IPS-11a (cell line): ENCODE results near the gene RGS12.

Experiments
- H3K4me3 ChIP-seq: one replicate; pipeline ENCODE4 v1.5.1; 2013; ENCODE audit warnings: low read depth, low read length, control low read depth

Gene RGS12

DNA sequence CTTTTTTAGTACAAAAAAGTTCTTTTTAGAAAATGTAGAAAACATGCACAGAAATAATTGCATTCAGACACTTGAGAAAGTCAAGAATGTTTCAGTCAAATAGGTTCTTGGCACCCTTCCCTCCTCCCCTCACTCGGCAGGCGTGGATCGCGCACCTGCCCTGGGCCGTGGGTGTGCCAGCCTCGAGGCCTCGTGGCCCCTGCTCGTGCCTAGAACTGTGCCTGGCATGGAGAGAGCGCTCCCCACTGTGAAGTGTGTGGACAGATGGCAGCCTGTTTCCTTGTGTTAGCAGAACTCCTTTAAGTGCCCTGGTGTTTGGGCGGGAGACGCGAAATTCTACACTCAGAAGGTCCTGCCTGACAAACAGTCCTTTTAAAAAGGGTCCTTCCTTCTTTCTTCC is 14.7 kb downstream of the RGS12 start:
- no peak overlapping the region for H3K4me3 ChIP-seq

DNA sequence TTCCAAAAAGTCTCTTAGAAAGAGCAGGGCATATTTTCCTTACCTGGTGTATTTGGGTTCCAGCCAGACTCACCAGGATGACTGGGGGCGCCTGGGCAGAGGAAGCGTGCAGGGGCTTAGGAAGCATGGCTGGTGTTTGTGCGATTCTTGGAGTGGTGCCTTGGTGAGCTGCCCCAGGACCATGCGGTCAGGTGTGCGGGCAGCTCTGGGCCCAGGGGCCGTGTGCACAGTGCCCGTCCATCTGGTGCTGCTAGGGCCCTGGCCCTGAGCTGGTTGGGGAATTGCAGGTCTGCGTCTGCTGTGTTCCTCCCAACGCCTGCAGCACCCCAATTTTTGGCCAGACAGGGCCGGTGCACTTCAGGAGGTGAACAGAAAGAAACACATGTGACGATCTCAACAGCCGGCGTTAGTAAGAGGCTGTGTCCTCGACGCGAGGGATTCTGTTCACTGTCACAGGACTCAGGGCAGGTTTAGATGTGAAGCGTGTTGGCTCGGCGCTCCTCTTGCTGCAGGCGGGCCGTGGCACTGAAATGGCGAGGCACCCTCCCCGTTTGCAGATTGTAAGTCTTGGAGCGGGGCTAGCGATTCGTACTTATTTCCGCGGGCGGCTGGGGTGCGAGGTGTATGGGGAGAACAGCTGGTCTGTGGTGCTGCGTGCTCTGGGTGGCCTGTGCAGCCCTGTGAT is 15.2 kb downstream of the RGS12 start:
- no peak overlapping the region for H3K4me3 ChIP-seq

DNA sequence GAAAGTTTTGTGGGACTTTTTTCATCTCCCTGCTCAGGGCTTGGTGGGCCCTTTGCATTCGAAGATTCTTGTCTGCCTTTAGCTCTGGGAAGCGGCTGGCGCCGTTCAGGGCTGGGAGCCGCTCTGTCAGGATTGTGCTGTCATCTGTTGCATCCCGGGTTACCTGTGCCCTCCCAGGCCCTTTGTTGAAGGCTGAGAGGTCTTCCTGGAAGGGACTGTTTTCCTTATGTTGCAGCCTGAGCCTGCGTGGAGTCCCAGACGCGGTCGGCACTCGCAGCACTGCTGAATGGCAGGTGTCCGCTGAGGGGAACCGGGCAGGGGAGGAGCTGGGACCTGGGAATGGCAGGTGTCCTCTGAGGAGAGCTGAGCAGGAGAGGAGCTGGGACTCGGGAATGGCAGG is 15.9 kb downstream of the RGS12 start:
- no peak overlapping the region for H3K4me3 ChIP-seq

DNA sequence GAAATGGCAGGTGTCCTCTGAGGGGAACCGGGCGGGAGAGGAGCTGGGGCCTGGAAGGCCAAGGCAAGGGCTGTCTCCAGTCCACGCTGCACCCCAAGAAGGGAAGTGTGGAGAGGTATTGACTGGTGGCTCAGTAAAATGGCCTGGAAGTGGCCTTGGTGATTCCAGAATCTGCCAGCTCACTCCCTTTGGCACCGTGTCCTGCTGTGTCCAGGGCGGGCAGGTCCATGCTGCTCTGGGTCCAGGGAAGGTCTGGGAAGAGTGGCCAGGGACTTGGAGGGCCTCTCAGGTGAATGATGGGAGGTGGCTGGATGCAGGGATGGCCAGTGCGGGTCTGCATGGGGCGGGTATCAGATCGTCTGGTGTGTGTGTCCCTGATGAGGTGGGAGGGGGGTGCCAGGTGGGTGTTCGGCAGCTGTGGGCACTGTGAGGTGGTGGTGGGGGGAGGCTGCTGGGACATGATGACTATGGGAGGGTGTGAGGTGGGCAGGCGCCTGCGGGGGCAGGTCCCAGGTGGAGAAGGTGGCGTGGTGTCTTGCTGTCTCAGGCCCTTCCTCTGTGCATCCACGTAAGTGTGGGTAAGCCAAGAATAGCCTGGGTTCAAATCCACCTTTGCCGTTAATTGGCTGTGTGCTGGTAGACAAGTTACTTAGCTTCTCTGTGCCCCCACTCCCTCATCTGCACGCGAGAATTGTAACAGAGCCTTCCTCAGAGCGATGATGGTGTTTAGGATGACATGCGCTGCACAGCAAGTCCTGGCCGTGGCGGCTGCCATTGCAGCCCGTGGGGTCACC is 17.7 kb downstream of the RGS12 start:
- H3K4me3 ChIP-seq, result no peak overlapping the region

DNA sequence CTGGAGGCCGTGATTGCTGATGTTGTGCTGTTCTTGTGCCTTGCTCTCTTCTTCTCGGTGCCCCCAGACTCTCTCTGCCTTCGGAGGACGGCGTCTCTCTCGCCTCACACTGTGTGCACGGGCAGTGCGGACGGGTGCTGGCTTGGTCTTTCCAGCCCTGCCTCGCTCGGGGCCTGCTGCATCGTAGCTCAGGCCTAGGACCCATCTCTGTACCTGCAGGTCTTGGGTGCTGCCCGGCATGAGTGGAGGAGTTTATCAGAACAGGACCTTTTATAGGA is 18.2 kb downstream of the RGS12 start:
- no peak overlapping the region for H3K4me3 ChIP-seq

DNA sequence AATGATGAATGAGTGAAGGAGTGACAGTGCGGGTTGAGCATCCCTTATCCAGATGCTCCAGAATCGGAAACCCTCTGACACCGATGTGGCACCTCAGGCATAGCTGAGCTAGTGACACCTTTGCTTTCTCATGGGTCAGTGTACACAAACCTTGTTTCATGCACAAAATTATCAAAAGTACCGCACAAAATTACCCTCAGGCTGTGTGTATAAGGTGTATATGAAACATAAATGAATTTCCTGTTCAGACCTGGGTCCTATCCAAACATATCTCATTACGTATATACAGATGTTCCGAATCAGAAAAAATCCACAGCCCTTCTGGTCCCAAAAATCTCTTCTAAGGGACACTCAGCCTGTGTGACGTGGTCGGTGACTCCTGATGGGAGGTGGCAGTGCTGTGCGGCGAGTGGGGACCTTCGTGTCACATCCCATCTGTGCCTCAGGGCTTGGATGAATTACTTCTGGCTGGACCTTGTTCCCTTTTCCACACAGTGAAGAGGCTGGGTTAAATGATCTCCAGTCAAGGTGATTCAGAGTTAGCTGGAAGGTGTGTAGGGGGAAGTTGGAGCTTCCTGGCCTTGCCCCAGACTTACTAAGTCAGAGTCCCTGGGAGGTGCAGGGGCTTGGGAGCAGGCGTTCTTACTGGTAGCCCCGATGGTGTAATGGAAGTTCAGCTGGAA is 18.8 kb downstream of the RGS12 start:
- H3K4me3 ChIP-seq, result no peak overlapping the region

DNA sequence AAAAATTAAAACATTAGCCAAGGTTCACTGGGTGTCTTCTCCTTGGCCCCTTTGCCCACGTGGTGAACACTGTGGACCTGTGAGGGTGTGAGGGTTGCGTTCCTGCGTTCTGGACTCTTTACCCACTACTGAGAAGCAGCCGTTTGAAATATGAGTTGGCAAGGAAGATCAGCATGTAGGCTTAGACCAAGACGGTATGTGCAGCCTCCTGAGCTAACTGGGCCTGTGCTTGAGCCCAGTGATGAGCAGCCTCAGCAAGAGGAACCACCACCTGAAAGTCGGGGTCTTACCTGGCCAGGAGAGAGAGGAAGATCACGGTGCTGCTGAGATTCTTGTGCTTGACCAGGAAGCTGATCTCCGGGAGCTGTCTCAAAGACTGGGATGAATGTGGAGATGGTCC is 19.5 kb downstream of the RGS12 start:
- H3K4me3 ChIP-seq, result no peak overlapping the region

DNA sequence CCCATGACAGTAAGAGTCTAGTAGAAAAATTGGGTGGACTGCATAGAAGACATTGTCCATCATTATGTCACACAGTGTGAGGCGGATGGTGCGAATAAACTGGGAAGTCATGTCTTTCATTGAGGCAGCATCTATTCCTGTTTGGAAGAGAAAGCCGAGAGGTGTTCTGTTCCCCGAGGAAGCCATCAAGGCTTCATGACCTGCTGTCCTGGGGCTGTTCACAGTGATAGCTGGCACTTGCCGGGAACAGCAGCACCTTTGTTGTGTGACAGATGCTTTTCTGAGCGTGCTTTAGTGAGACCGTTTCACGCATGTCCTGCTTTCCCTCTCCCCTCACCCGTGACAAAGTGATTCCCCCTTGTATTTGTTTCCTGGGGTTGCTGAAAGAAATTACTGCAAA is 20.3 kb downstream of the RGS12 start:
- H3K4me3 ChIP-seq, result no peak overlapping the region

DNA sequence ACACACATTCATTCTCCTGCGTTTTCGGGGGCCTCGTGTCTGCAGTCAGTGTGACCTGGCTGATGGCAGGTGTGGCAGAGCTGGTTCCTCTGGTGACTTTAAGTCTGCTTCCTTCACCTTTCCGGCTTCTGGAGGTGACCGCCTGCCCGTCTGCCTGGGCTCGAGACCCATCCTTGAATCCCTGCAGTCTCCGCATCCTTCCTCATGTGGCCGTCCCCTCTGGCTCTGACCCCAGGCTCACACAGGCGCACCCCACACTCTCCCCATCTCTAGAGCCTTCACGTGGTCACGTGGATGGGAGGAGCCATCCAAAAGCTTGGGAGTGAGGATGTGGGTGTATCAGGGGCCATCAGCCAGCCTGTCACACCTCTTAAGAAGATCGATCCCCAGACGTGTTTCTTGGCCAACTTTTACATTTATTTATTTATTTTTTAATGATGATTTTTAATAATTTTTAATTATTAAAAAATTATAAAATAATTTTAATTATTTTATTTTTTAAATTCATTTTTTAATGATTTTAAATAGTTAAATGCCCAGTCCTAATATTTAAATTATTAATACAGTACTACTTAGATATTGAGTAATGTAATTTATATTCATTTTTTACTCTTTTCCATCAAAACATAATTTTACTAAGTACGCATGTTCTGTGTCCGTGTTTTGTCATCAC is 20.9 kb downstream of the RGS12 start:
- H3K4me3 ChIP-seq, result no peak overlapping the region

DNA sequence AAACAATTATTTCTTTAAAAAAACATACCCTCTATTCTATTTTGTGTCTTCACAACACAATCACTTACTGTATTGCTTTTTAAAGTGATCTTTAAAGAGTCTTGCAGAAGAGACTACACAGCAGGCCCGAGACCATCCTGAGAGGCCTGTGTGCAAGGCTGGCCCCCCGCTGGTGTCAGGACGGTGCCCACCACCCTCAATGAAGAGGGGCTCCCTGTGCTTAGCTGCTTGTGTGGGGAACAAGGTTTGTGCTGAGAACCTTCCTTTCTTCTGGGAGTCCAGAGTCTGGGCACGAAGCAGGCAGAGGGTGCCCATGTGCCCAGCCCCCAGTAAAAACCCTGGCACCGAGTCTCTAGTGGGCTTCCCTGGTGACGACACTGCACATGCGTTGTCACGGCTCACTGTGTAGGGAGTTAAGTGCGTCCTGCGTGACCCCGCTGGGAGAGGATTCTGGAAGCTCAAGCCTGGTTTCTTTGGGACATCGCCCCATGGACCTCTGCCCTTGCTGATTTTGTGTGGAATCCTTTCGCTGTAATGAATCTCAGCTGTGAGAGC is 22.0 kb downstream of the RGS12 start:
- H3K4me3 ChIP-seq, result no peak overlapping the region

DNA sequence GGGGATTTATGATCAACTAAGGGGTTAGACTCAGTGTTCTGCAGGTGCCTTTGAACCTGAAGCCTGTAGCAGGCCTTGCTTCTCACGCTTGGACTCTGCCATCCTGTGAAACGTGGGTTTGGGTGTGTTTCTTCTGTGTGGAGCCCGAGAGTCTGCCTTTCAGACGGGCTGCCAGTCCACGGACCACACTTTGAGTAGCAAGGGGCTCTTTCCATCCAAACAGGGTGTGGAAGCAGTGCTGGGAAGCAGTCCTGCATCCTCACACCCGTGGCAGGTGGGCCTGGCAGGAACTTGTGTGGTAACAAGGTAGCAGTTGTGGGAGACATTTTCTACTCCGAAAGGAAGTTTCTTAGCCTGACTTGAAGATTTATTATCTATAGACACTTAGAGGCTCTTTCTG is 22.7 kb downstream of the RGS12 start:
- H3K4me3 ChIP-seq, result no peak overlapping the region

DNA sequence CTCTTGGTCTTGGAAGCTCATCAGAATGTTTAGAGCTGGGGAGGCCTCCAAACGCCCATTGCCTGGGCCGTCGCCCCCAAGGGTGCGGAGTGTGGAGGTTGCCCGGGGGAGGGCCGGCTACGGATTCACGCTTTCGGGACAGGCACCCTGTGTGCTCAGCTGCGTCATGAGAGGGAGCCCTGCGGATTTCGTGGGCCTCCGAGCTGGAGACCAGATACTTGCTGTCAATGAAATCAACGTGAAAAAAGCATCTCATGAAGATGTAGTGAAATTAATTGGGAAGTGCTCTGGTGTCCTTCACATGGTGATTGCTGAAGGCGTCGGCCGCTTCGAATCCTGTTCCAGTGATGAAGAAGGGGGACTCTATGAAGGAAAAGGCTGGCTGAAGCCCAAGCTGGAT is 23.3 kb downstream of the RGS12 start:
- H3K4me3 ChIP-seq, result no peak overlapping the region

DNA sequence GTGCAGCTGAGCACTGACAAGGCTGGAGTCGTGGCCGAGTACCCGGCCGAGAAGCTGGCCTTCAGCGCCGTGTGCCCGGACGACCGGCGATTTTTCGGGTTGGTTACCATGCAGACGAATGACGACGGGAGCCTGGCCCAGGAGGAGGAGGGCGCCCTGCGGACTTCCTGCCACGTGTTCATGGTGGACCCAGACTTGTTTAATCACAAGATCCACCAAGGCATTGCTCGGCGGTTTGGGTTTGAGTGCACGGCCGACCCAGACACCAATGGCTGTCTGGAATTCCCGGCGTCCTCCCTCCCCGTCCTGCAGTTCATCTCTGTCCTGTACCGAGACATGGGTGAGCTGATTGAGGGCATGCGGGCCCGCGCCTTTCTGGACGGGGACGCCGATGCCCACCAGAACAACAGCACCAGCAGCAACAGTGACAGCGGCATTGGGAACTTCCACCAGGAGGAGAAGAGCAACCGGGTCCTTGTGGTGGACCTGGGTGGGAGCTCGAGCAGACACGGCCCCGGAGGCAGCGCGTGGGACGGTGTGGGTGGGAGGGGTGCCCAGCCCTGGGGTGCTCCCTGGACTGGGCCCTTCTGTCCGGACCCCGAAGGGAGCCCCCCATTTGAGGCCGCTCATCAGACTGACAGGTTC is 24.3 kb downstream of the RGS12 start:
- no peak overlapping the region for H3K4me3 ChIP-seq

DNA sequence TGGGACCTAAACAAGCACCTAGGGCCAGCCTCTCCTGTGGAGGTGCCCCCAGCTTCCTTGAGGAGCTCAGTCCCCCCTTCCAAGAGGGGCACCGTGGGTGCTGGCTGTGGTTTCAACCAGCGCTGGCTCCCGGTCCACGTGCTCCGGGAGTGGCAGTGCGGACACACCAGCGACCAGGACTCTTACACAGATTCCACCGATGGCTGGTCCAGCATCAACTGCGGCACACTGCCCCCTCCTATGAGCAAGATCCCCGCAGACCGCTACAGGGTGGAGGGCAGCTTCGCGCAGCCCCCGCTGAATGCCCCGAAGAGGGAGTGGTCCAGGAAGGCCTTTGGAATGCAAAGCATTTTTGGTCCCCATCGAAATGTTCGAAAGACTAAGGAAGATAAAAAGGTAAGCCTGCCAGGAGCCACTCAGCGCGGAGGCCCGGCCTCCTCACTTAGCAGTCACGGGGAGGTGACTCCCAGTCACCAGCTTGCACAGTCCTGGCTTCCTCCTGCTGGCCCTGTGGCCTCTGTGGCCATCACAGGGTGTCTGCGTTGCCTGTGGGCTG is 24.9 kb downstream of the RGS12 start:
- no peak overlapping the region for H3K4me3 ChIP-seq

DNA sequence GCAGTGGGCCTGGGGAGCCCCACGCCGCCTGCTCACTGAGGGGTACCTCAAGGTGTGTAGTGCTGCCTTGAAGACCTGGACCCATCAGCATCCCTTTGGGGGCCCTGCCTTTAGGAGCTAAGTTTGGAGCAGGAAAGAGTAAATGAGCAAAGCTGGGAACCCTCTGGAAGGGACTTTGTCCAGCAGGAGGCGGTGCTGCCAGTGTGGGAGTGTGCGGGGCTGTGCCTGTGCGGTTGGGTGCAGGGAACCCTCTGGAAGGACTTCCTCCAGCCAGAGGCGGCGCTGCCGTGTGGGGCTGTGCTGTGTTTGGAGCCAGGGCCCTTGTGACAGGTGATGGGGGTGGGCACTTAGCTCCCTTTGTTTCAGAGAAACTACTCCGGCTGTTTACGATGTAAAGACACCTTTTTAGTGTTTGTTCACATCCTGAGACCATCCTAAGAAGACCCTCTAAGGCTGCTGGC is 25.8 kb downstream of the RGS12 start:
- no peak overlapping the region for H3K4me3 ChIP-seq

DNA sequence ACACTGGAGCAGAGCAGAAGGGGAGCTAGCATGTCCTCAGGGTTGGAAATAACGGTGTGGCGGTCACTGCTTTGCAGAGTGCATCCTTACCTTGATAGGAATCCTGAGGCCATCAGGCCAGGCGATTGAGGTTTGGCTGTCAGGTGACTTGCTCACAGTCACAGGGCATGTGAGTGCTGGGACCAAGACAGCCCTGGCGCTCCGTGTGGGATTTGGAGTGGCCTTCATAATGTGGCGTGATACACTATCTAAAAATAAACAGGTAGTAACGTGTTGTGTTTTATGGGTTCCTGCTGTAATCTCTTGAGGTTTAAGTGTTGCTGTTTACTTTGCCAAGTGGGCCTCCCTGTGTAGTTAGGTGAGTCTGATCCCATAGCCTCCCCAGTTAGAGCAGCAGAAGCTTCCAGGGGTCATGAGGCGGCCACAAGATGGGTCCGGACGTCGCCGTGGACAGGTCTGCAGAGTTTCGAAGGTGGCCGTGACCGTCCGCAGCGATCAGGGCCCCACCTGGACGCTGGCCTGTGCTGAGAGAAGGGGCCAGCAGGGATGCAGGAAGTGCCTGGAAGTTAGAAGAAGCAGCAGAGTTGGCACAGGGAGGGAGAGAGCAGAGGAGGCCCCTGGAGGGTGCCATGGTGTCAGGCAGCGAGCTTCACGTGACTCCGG is 27.7 kb downstream of the RGS12 start:
- no peak overlapping the region for H3K4me3 ChIP-seq

DNA sequence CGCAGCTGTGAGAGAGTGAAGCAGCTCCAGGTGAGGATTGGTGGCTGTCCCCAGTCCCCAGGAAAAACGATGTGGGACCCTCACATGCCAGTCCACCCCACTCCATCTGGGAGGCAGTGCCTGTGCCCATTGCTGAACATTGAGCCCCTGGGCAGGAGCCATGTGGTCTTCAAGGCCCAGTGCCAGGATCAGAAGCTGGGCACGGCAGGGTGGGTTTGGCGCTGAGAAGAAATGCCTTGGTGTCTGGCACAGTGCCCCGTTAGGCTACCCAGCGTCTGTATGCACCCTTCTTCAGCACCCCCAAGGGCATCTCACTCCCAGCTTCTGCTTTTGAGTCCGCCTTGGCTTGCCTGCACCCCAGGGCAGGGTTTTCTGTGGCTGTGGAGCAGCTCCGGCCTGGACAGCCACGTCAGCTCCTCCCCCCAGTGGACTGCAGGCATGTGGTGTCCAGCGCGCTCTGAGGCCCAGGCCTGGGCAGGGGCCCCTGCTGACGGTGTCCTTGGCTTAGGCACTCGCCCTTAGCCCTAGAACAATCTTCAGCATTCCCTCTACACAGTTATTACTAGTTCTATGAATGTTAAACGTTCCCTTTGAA is 28.6 kb downstream of the RGS12 start:
- H3K4me3 ChIP-seq, result no peak overlapping the region

DNA sequence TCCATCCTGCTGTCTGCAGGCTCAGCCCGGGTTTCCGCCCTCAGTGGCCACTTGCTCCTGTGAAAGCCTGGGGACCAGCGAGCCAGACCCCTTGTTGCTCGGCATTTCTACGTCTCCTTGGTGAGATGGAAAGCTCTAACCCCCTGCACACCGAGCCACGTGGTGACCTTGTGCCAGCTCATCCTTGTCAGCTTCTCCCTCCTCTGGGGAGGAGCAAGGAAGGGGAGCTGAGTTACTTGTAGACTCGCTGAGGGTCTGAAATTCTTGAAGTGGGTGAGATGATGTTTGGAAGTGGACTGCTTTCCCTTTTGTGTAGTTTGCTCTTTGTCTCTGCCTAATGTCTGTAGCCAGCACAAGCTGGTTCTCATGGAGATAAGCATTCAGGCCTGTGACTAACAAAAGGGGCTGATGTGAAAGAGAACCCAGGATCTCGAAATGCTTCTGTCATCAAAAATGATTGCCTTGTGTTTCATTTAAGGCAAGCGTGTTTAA is 29.3 kb downstream of the RGS12 start:
- H3K4me3 ChIP-seq, result no peak overlapping the region

DNA sequence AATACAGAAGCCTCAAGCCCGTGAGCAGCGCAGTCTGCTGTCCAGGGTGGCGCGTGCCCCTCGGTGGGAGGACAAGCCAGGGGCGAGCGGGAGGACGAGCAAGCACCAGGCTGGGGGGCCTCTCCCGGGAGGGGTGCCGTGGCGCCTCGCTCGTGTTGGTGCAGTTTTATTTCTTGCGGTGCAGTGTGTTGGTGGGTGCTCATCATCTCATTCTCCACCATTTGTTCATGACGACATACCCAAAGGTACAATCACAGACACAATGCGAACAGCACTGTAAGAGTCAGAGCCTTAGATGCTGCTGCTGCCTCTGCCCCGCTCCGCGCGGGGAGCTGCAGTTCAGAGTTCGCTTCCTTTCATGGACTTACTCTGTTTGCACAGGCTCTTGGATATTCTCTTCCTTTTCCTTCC is 30.3 kb downstream of the RGS12 start:
- H3K4me3 ChIP-seq, result no peak overlapping the region
